Measurements from ENCODE around the gene TMEM26.

- TF ChIP-seq CTCF (conservative IDR thresholded peaks at IDR 0.05; ENCODE audit: low read length) (no peak), EZH2phosphoT487 (IDR thresholded peaks at IDR 0.05; ENCODE audit: borderline replicate concordance) (no peak)
Observed at GRCh38 chr10:61476529-61476928, 23.3 kb upstream of the TMEM26 start.
